Ishikawa (cell line): Measurements from ENCODE around the gene APOL2.

Experiments
- CEBPB ChIP-seq: IDR thresholded peaks from 2 replicates; pipeline ENCODE4 v1.6.1; 2012
- CREB1 ChIP-seq: IDR thresholded peaks from 2 replicates; pipeline ENCODE4 v1.6.1; 2012; ENCODE audit warnings: low read depth
- EGR1 ChIP-seq: IDR thresholded peaks from 2 replicates; pipeline ENCODE4 v1.6.1; 2012
- EP300 ChIP-seq: IDR thresholded peaks from 2 replicates; pipeline ENCODE4 v1.6.1; 2012; ENCODE audit warnings: borderline replicate concordance
- FOXM1 ChIP-seq: IDR thresholded peaks from 2 replicates; pipeline ENCODE4 v1.6.1; 2012; ENCODE audit warnings: low read depth, borderline replicate concordance
- NFIC ChIP-seq: IDR thresholded peaks from 2 replicates; pipeline ENCODE4 v1.6.1; 2012
- RAD21 ChIP-seq: IDR thresholded peaks from 2 replicates; pipeline ENCODE4 v1.6.1; 2012; ENCODE audit warnings: low read depth
- TAF1 ChIP-seq: IDR thresholded peaks from 2 replicates; pipeline ENCODE4 v1.6.1; 2012; ENCODE audit warnings: low read depth, mild to moderate bottlenecking
- TCF12 ChIP-seq: IDR thresholded peaks from 2 replicates; pipeline ENCODE4 v1.6.1; 2012; ENCODE audit warnings: low read depth
- TEAD4 ChIP-seq: IDR thresholded peaks from 2 replicates; pipeline ENCODE4 v1.6.1; 2012
- YY1 ChIP-seq: IDR thresholded peaks from 2 replicates; pipeline ENCODE4 v1.6.1; 2012; ENCODE audit warnings: low read depth
- ZBTB7A ChIP-seq: IDR thresholded peaks from 2 replicates; pipeline ENCODE4 v1.6.1; 2012; ENCODE audit warnings: low read depth
- TF ChIP-seq, protein P1 (sequence below): IDR thresholded peaks from 2 replicates; pipeline ENCODE4 v1.6.1; 2012
- TF ChIP-seq, protein P2 (sequence below): IDR thresholded peaks from 2 replicates; pipeline ENCODE4 v1.6.1; 2012; ENCODE audit warnings: low read depth, mild to moderate bottlenecking
- TF ChIP-seq, protein P3 (sequence below): IDR thresholded peaks from 2 replicates; pipeline ENCODE4 v1.6.1; 2012

The APOL2 gene

DNA sequence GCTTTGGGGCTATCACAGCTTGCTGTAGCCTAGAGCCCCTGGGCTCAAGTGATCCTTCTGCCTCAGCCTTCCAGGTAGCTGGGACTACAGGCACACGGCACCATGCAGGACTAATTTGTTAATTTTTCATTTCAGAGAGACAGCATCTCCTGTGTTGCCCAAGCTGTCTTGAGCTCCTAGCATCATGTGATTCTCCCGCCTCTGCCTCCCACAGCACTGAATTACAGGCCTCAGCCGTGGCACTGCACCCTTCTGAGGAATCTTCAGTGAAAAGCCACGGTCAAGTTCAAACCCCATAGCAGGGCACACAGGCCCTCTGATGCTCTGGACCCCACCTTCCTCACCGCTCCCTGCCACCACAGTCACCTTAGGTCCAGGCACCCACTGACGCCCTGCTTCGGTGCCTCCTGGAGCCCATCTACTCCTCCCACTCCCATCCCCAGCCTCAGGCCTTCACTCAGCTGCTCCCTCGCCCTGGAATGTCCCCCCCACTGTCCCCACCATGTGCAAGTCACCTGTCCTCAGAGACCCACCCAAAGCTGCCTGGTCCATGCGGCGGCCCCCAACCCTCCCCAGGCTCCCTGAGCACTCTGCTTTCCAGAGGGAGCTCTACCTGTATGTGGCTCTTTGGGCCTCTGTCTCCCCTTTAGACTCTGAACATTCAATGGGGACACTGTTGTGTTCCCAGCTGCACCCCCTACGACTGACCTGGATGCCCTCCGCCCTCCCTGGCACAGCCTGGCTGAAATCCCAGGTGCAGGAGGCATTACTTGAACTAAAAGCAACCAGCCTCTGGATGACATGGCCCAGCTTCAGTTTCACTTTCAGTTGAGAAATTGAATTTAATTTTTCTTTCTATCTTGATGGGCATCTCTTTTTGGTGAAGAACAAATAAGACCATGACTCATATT lies 1.6 kb downstream of the APOL2 start:
- TF ChIP-seq TAF1 (no peak), YY1 (no peak), RAD21 (no peak), EP300 (no peak), NFIC (no peak), EGR1 (no peak), CREB1 (no peak), CEBPB (no peak), TCF12 (no peak), ZBTB7A (no peak), TEAD4 (no peak), FOXM1 (no peak)
- TF ChIP-seq, protein P1, sequence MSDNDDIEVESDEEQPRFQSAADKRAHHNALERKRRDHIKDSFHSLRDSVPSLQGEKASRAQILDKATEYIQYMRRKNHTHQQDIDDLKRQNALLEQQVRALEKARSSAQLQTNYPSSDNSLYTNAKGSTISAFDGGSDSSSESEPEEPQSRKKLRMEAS = no peak
- TF ChIP-seq, protein P2, sequence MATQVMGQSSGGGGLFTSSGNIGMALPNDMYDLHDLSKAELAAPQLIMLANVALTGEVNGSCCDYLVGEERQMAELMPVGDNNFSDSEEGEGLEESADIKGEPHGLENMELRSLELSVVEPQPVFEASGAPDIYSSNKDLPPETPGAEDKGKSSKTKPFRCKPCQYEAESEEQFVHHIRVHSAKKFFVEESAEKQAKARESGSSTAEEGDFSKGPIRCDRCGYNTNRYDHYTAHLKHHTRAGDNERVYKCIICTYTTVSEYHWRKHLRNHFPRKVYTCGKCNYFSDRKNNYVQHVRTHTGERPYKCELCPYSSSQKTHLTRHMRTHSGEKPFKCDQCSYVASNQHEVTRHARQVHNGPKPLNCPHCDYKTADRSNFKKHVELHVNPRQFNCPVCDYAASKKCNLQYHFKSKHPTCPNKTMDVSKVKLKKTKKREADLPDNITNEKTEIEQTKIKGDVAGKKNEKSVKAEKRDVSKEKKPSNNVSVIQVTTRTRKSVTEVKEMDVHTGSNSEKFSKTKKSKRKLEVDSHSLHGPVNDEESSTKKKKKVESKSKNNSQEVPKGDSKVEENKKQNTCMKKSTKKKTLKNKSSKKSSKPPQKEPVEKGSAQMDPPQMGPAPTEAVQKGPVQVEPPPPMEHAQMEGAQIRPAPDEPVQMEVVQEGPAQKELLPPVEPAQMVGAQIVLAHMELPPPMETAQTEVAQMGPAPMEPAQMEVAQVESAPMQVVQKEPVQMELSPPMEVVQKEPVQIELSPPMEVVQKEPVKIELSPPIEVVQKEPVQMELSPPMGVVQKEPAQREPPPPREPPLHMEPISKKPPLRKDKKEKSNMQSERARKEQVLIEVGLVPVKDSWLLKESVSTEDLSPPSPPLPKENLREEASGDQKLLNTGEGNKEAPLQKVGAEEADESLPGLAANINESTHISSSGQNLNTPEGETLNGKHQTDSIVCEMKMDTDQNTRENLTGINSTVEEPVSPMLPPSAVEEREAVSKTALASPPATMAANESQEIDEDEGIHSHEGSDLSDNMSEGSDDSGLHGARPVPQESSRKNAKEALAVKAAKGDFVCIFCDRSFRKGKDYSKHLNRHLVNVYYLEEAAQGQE = no peak
- TF ChIP-seq, protein P3, sequence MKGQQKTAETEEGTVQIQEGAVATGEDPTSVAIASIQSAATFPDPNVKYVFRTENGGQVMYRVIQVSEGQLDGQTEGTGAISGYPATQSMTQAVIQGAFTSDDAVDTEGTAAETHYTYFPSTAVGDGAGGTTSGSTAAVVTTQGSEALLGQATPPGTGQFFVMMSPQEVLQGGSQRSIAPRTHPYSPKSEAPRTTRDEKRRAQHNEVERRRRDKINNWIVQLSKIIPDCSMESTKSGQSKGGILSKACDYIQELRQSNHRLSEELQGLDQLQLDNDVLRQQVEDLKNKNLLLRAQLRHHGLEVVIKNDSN = no peak

DNA sequence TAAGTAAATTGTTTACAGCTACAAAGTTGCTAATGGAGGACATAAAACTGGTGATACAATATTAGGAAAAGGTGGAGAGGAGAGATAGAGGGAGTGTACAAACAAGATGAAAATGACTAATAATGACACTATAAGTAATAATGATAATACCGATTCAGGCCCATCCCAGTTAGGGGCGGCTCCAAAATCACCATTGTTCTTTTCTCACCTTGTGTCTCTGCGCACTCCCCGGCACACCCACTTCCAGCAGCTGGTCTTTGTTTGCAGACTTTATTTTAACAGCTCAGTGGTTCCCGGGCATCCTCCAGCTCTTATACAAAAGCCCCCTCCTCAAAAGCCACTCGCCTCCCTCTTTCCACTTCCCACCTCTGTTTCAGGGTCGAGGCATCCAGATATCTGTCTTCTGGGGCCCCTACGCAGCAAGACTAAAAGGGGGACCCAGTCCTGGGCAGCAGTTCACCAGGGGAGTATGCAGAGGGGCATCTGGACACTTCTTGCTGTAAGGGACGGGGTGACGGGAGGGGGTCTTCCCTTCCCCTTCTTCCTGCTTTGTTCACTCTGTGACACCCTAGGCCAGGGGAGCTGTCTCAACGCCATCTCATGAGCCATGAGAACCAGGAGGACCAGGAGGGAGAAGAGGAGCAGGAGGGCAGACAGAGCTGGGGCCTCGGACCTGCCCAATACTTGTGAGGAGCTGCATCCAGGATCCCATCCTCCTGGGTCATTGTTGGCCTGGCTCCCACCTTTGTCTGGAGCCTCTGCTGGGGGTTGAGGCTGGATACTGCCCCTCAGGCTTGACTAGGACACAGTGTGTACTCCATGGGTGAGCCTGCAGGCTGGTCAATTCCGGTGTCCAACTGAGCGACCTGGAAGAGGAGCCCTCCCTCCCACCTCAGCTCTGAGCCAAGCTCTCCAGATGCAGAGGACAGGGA lies 2.7 kb downstream of the APOL2 start:
- TF ChIP-seq CREB1 = no peak
- TF ChIP-seq YY1 = no peak
- TF ChIP-seq, protein P2 = no peak
- TF ChIP-seq ZBTB7A = no peak
- no peak for TF ChIP-seq TEAD4
- TF ChIP-seq EGR1 = no peak
- TF ChIP-seq EP300 = no peak
- no peak for TF ChIP-seq TCF12
- TF ChIP-seq, protein P3 = no peak
- TF ChIP-seq RAD21 = no peak
- no peak for TF ChIP-seq NFIC
- no peak for TF ChIP-seq TAF1
- TF ChIP-seq CEBPB = no peak
- TF ChIP-seq FOXM1 = no peak
- TF ChIP-seq, protein P1 = no peak

DNA sequence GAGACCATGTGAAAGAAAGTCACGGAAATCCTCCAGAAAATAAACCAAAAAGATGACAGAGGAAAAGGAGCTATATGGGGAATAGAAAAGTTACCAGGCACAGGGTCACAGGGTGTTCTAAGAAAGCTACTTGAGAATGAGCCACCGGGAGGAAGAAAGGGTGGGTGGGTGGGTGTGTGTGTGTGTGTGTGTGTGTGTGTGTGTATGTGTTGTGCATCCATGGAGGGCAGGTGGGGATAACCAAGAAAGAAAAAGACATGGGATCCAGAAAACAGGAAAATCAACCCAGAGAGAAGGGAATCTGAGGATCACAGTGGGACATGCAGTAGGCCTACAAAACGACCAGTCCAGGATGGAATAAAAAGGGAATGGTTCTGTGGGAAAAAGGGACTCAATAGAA lies 3.7 kb downstream of the APOL2 start:
- TF ChIP-seq TEAD4 (no peak), FOXM1 (no peak), EP300 (no peak), TCF12 (no peak), YY1 (no peak), NFIC (no peak), RAD21 (no peak), ZBTB7A (no peak), CREB1 (no peak)
- TF ChIP-seq, protein P3 = no peak
- TF ChIP-seq, protein P1 = no peak

DNA sequence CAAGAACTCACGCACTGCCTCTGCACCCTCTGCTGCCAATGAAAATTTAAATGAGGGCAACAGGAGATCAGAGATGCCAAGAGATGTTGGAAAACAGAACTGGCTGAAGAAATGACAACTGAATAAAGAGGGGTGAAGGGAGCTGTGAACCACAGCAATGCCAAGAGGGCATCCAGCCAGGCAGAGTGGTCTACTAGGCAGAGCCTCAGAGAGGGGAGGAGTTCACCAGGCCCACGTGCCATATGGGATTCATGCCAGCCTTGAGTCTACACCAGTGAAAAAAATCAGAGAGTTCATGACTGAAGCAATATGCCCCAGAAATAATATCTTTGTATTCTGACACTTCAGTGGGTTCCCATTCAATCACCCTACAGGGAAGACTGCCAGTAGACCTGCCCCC lies 4.4 kb downstream of the APOL2 start:
- TF ChIP-seq, protein P3 = peak; percentile 24; the same call in 1 of the 2 replicates
- no peak for TF ChIP-seq TCF12
